ENCODE results near the gene VMP1.
"Not testable (repeated sequence)": the region's sequence is repeated elsewhere in the genome, so short reads cannot be mapped to it uniquely, and the experiment has no call there.

VMP1 gene

GRCh38 chr17:59873414-59873813, 166.0 kb downstream of the VMP1 start:
- not testable (repeated sequence) for DNase-seq

GRCh38 chr17:59874376-59874775, 166.9 kb downstream of the VMP1 start:
- DNase-seq, result no peak

GRCh38 chr17:59876107-59876506, 168.7 kb downstream of the VMP1 start:
- no peak for DNase-seq

GRCh38 chr17:59877965-59878364, 170.5 kb downstream of the VMP1 start:
- no peak for DNase-seq

- DNase-seq, result no peak
These were observed 171.2 kb downstream of the VMP1 start for GRCh38 chr17:59878624-59879023.

- no peak for DNase-seq
These were observed 177.4 kb downstream of the VMP1 start for GRCh38 chr17:59884861-59885260.

GRCh38 chr17:59888145-59888750, 180.8 kb downstream of the VMP1 start:
- DNase-seq, result no peak

GRCh38 chr17:59890720-59891119, 183.3 kb downstream of the VMP1 start:
- no peak for DNase-seq
